SK-N-SH (cell line): ENCODE data around the gene PTPRD. TPM values are rescaled to one million over a fixed set of nuclear protein-coding genes. Genes with fewer than 3 reads are reported as not detected.

Experiments used
- CTCF ChIA-PET: fragments of 300-600, 350-600 bp; formaldehyde crosslinking; extraction: SDS; loops from one replicate; lab custom pipeline; 2021; lab: Yijun Ruan, JAX
- POLR2A ChIA-PET: fragments of 350-600 bp; sonication (Branson Sonifier 250); formaldehyde crosslinking; extraction: SDS; loops from one replicate; lab custom pipeline; 2020; ENCODE audit warnings: antibody characterized with exemption, inconsistent platforms; lab: Yijun Ruan, JAX
- DNase-seq: peaks from one replicate; pipeline ENCODE4 v3.0.0; 2012
- H2AFZ ChIP-seq: fragments of 200-600 bp; sonication (generic); 2 replicates; pipeline ENCODE4 v1.8.1; 2016; ENCODE audit warnings: antibody characterized with exemption, mild to moderate bottlenecking, low read depth
- H3F3A ChIP-seq: fragments of 200-600 bp; sonication (generic); replicated peaks from 2 replicates; pipeline ENCODE3; 2016; ENCODE audit warnings: antibody characterized with exemption, mild to moderate bottlenecking; ENCODE audit not compliant: insufficient read depth
- H3K27ac ChIP-seq, 2 experiments: fragments of 200-500 bp in 1 of 2; fragments of 200-600 bp in 1 of 2; sonication (Bioruptor generic) in 1 of 2; sonication (generic), shearing (Covaris generic) in 1 of 2; 2 replicates each; pipeline versions ENCODE4 v1.5.1 to v1.6.1; 2014 to 2016; ENCODE audit warnings: low read depth in 2 of 2, inconsistent platforms in 1 of 2, low read length in 1 of 2, mild to moderate bottlenecking in 1 of 2, mixed read lengths in 1 of 2
- H3K27me3 ChIP-seq: fragments of 200-600 bp; sonication (generic), shearing (Covaris generic); 2 replicates; pipeline ENCODE4 v1.6.1; 2016; ENCODE audit warnings: mixed run types; ENCODE audit not compliant: insufficient read depth
- H3K36me3 ChIP-seq, 2 experiments: fragments of 200-500 bp in 1 of 2; fragments of 200-600 bp in 1 of 2; sonication (Bioruptor generic) in 1 of 2; sonication (generic) in 1 of 2; replicated peaks in 1 of 2; 2 replicates each; pipeline versions ENCODE3 to v1.5.1; 2014 to 2016; ENCODE audit warnings: low read length in 1 of 2, mild to moderate bottlenecking in 1 of 2; ENCODE audit not compliant: insufficient read depth in 2 of 2, control insufficient read depth in 1 of 2
- H3K4me1 ChIP-seq, 2 experiments: fragments of 200-500 bp in 1 of 2; fragments of 200-600 bp in 1 of 2; sonication (Bioruptor generic) in 1 of 2; sonication (generic), shearing (Covaris generic) in 1 of 2; 2 replicates each; pipeline versions ENCODE4 v1.5.1 to v1.6.1; 2014 to 2016; ENCODE audit warnings: low read depth in 1 of 2, low read length in 1 of 2, mixed run types in 1 of 2; ENCODE audit not compliant: insufficient read depth in 2 of 2, control insufficient read depth in 1 of 2
- H3K4me2 ChIP-seq: fragments of 200-600 bp; sonication (generic), shearing (Covaris generic); 2 replicates; pipeline ENCODE4 v1.6.1; 2017; ENCODE audit warnings: mixed run types
- H3K4me3 ChIP-seq, 2 experiments: fragments of 200-500 bp in 1 of 2; fragments of 200-600 bp in 1 of 2; sonication (Bioruptor generic) in 1 of 2; sonication (generic), shearing (Covaris generic) in 1 of 2; 2 replicates each; pipeline versions ENCODE4 v1.5.1 to v1.8.1; 2014 to 2016; ENCODE audit warnings: low read depth in 2 of 2, inconsistent platforms in 1 of 2, low read length in 1 of 2, mild to moderate bottlenecking in 1 of 2, mixed read lengths in 1 of 2, moderate library complexity in 1 of 2
- H3K79me2 ChIP-seq: fragments of 200-600 bp; sonication (generic); 2 replicates; pipeline ENCODE4 v1.8.1; 2017; ENCODE audit warnings: mild to moderate bottlenecking; ENCODE audit not compliant: insufficient read depth
- H3K9ac ChIP-seq: fragments of 200-600 bp; sonication (generic); 2 replicates; pipeline ENCODE4 v1.6.1; 2017; ENCODE audit warnings: mixed run types
- H3K9me2 ChIP-seq: fragments of 200-600 bp; sonication (generic); 2 replicates; pipeline ENCODE4 v1.6.1; 2017; ENCODE audit warnings: mixed run types
- H3K9me3 ChIP-seq: fragments of 200-600 bp; sonication (generic); 2 replicates; pipeline ENCODE4 v1.6.1; 2017; ENCODE audit warnings: mixed run types, mild to moderate bottlenecking, moderate library complexity
- H4K20me1 ChIP-seq: fragments of 200-600 bp; sonication (generic); 2 replicates; pipeline ENCODE4 v1.6.1; 2017; ENCODE audit warnings: mild to moderate bottlenecking, mixed run types; ENCODE audit not compliant: insufficient read depth
- CTCF ChIP-seq: fragments of 200-600 bp; sonication (generic); IDR thresholded peaks from 2 replicates; pipeline ENCODE4 v1.6.1; 2017; ENCODE audit warnings: antibody characterized with exemption, mild to moderate bottlenecking, moderate library complexity
- EP300 ChIP-seq, 2 experiments: IDR thresholded peaks; 2 replicates each; pipeline versions ENCODE4 v1.4.0 to v1.6.1; 2012; ENCODE audit warnings: borderline replicate concordance in 1 of 2, low read depth in 1 of 2, low read length in 1 of 2
- GATA2 ChIP-seq: sonication (generic); formaldehyde crosslinking; IDR thresholded peaks from 2 replicates; pipeline ENCODE4 v1.5.0; 2020; ENCODE audit warnings: mild to moderate bottlenecking, missing genetic modification reagents
- IRF3 ChIP-seq: fragments of 150-350 bp; IDR thresholded peaks from 2 replicates; pipeline ENCODE4 v1.6.1; 2016; ENCODE audit warnings: mild to moderate bottlenecking, low read depth, low read length
- MXI1 ChIP-seq: IDR thresholded peaks from 2 replicates; pipeline ENCODE4 v1.6.1; 2012; ENCODE audit warnings: mild to moderate bottlenecking, low read depth, low read length, improper control_type of control experiment
- PBX3 ChIP-seq: IDR thresholded peaks from 2 replicates; pipeline ENCODE4; 2012
- REST ChIP-seq: IDR thresholded peaks from 2 replicates; pipeline ENCODE4 v1.6.1; 2012; ENCODE audit warnings: mild to moderate bottlenecking, low read depth, low read length, moderate library complexity
- SMC3 ChIP-seq: IDR thresholded peaks from 2 replicates; pipeline ENCODE4 v1.6.1; 2012; ENCODE audit warnings: low read depth, low read length, improper control_type of control experiment
- TCF12 ChIP-seq: IDR thresholded peaks from 2 replicates; pipeline ENCODE4 v1.4.0; 2012
- WGBS: methylation state at CpG from one replicate; pipeline ENCODE4 v1.1.6; 2017; ENCODE audit warnings: low lambda C conversion rate; 5-methylcytosine and 5-hydroxymethylcytosine counted together
- polyA plus RNA-seq, 3 experiments: library from polyadenylated mRNA; depleted of rRNA; stranded (reverse); fragments of >200 nt; gene quantifications; 2 replicates each; pipeline ENCODE4 v1.2.3, GENCODE V29; 2012

Gene PTPRD
- polyA plus RNA-seq, 1 of the 3 experiments (the other 2 are of a cell fraction) = 0.15 TPM

- H3K4me1 ChIP-seq = no peaks in the 10 kb centered on the region
- no peak overlapping the region for H3K4me2 ChIP-seq
- H3K9ac ChIP-seq = no peak overlapping the region
- 6% methylated on average over 3 of the region's 3 CpGs for WGBS
- H4K20me1 ChIP-seq = no peaks in the 10 kb centered on the region
- ChIA-PET POLR2A (no interaction called here), CTCF (interaction anchor here (1.1 to 1.3 kb wide), 3 partner anchors 72 to 224 kb away, joined by 4 to 5 read pairs (median 4); no protein-coding TSS in a partner anchor)
- H3K36me3 ChIP-seq = no peaks in the 10 kb centered on the region
- no peaks in the 10 kb centered on the region for H3K79me2 ChIP-seq
- no peaks in the 10 kb centered on the region for H3F3A ChIP-seq
- H3K4me3 ChIP-seq = no peak overlapping the region
- no peak overlapping the region for H3K27ac ChIP-seq
- H3K27me3 ChIP-seq = no peaks in the 10 kb centered on the region
- no peaks in the 10 kb centered on the region for H3K9me2 ChIP-seq
- no peak for DNase-seq
- TF ChIP-seq IRF3 (no peak), MXI1 (no peak), CTCF (no peak), TCF12 (no peak), PBX3 (no peak), REST (no peak), EP300 (IDR thresholded peaks at IDR 0.05; ENCODE audit: borderline replicate concordance in 1 of 2, low read depth in 1 of 2, low read length in 1 of 2) (no peak), GATA2 (CRISPR knock-in tag) (no peak)
- no peak overlapping the region for H2AFZ ChIP-seq
- no peaks in the 10 kb centered on the region for H3K9me3 ChIP-seq
Measured at GRCh38 chr9:9718691-9719090, 894.1 kb downstream of the PTPRD start.

- Histone ChIP-seq H3K9me2 (no peaks in the 10 kb centered on the region; the same call in 1 of the 2 replicates), H3K27ac (no peak overlapping the region), H3K27me3 (no peaks in the 10 kb centered on the region), H3K4me3 (no peak overlapping the region), H3F3A (no peaks in the 10 kb centered on the region), H4K20me1 (no peaks in the 10 kb centered on the region), H3K9me3 (no peaks in the 10 kb centered on the region), H3K9ac (no peak overlapping the region), H3K4me1 (no peaks in the 10 kb centered on the region), H3K36me3 (no peaks in the 10 kb centered on the region), H2AFZ (no peak overlapping the region), H3K4me2 (no peak overlapping the region), H3K79me2 (no peaks in the 10 kb centered on the region)
- POLR2A ChIA-PET = no interaction called here
- no peak for TF ChIP-seq SMC3
- CTCF ChIA-PET = no interaction called here
- DNase-seq = no peak
- 27% methylated on average over 3 of the region's 3 CpGs for WGBS
Measured at GRCh38 chr9:9679433-9679832, 933.4 kb downstream of the PTPRD start.
